K562 (cell line): ENCODE results near the gene WWOX. TPM values are rescaled to one million over a fixed set of nuclear protein-coding genes. Genes with fewer than 3 reads are reported as not detected.

Experiments used
- ATAC-seq: fragments of 200-7000 bp; cut with Tn5 transposase; 3 replicates; pipeline ENCODE4 v1.9.1; 2020; ENCODE audit warnings: moderate library complexity
- BruUV-seq: library from RNA; stranded (reverse); fragments of 400-500 nt; replicated peaks from 2 replicates; lab custom pipeline; 2021; lab: Mats Ljungman, UMichigan
- CTCF ChIA-PET: fragments of 300-600 bp; formaldehyde crosslinking; extraction: SDS; loops from one replicate; lab custom pipeline; 2021; ENCODE audit warnings: low intra/inter-chr PET ratio; lab: Yijun Ruan, JAX
- POLR2A ChIA-PET: fragments of 300-600, 350-650 bp; sonication (Branson Sonifier 250); formaldehyde crosslinking; extraction: SDS; loops from one replicate; lab custom pipeline; 2021; ENCODE audit warnings: antibody characterized with exemption, inconsistent platforms; lab: Yijun Ruan, JAX
- DNase-seq, 4 experiments: peaks; one replicate each; pipeline versions ENCODE4 v3.0.0 to v3.0.0-alpha.2; 2011 to 2018; ENCODE audit warnings: low spot score in 3 of 4, mixed read lengths in 3 of 4; ENCODE audit errors: extremely low read depth in 1 of 4
- FAIRE-seq: peaks from 2 replicates; lab custom pipeline; 2011; peaks lifted over from hg19 to GRCh38; lab: Jason Lieb, UNC
- H2AFZ ChIP-seq: 2 replicates; pipeline ENCODE4 v1.6.0; 2011; ENCODE audit warnings: low read depth, low read length, control low read depth, inconsistent platforms
- H3K27ac ChIP-seq: fragments of 200-600 bp; 3 replicates; pipeline ENCODE4 v1.8.0; 2011; ENCODE audit warnings: low read depth, mild to moderate bottlenecking, control low read depth, inconsistent platforms, low read length, moderate library complexity, mixed read lengths; ENCODE audit errors: extremely low read depth
- H3K27me3 ChIP-seq, 2 experiments: fragments of 300-600 bp in 1 of 2; 2 replicates in 1 of 2; 3 replicates in 1 of 2; pipeline versions ENCODE4 v1.6.0 to v1.8.0; 2011; ENCODE audit warnings: inconsistent platforms in 2 of 2, low read length in 2 of 2, mild to moderate bottlenecking in 1 of 2, mixed read lengths in 1 of 2, moderate library complexity in 1 of 2; ENCODE audit not compliant: control insufficient read depth in 2 of 2, insufficient read depth in 2 of 2
- H3K36me3 ChIP-seq: fragments of 300-600 bp; 3 replicates; pipeline ENCODE4 v1.8.0; 2011; ENCODE audit warnings: mild to moderate bottlenecking, low read length, inconsistent platforms; ENCODE audit not compliant: control insufficient read depth, insufficient read depth
- H3K4me1 ChIP-seq, 2 experiments: fragments of 200-600 bp in 1 of 2; replicated peaks in 1 of 2; 2 replicates in 1 of 2; 3 replicates in 1 of 2; pipeline versions ENCODE4 v1.5.1 to v1.8.0; 2011; ENCODE audit warnings: inconsistent platforms in 2 of 2, low read length in 2 of 2, mild to moderate bottlenecking in 1 of 2, mixed read lengths in 1 of 2, moderate library complexity in 1 of 2; ENCODE audit not compliant: control insufficient read depth in 2 of 2, insufficient read depth in 2 of 2
- H3K4me2 ChIP-seq: 2 replicates; pipeline ENCODE4 v1.6.1; 2011; ENCODE audit warnings: low read length, control low read depth, inconsistent platforms, mixed read lengths; ENCODE audit not compliant: insufficient read depth
- H3K4me3 ChIP-seq: fragments of 200-600 bp; sonication (generic), shearing (Covaris generic); 2 replicates; pipeline ENCODE4 v1.5.1; 2016; ENCODE audit warnings: control low read depth, inconsistent platforms
- H3K79me2 ChIP-seq: fragments of 200-600 bp; 3 replicates; pipeline ENCODE4 v1.8.0; 2011; ENCODE audit warnings: low read length, inconsistent platforms; ENCODE audit not compliant: control insufficient read depth, insufficient read depth
- H3K9ac ChIP-seq, 2 experiments: 2 replicates each; pipeline versions ENCODE4 v1.6.0 to v1.6.1; 2011; ENCODE audit warnings: low read depth in 2 of 2, low read length in 2 of 2, control low read depth in 1 of 2, inconsistent platforms in 1 of 2, mild to moderate bottlenecking in 1 of 2, mixed read lengths in 1 of 2; ENCODE audit not compliant: insufficient read depth in 1 of 2
- H3K9me1 ChIP-seq: one replicate; pipeline ENCODE4 v1.6.0; 2011; ENCODE audit warnings: inconsistent platforms, mild to moderate bottlenecking, low read length, moderate library complexity; ENCODE audit not compliant: control insufficient read depth, insufficient read depth
- H3K9me3 ChIP-seq: replicated peaks from 2 replicates; pipeline ENCODE4 v1.5.1; 2011; ENCODE audit warnings: low read depth, low read length, inconsistent platforms; ENCODE audit not compliant: control insufficient read depth, insufficient read depth
- H4K20me1 ChIP-seq: replicated peaks from 2 replicates; pipeline ENCODE4 v1.6.1; 2011; ENCODE audit warnings: low read length, inconsistent platforms, mixed read lengths; ENCODE audit not compliant: control insufficient read depth, insufficient read depth
- BCL6 ChIP-seq: fragments of 250-450 bp; sonication (Bioruptor Pico); IDR thresholded peaks from 2 replicates; pipeline ENCODE4 v1.4.0; 2020
- L3MBTL2 ChIP-seq: fragments of 450-650 bp; IDR thresholded peaks from 2 replicates; pipeline ENCODE4 v1.6.1; 2016; ENCODE audit warnings: mild to moderate bottlenecking, moderate library complexity
- MEIS2 ChIP-seq: fragments of 450-650 bp; IDR thresholded peaks from 2 replicates; pipeline ENCODE4 v1.6.1; 2014; ENCODE audit warnings: mild to moderate bottlenecking; ENCODE audit not compliant: partially characterized antibody
- MIER1 ChIP-seq: fragments of 450-650 bp; IDR thresholded peaks from 2 replicates; pipeline ENCODE4 v1.6.1; 2016; ENCODE audit warnings: antibody characterized with exemption, mild to moderate bottlenecking, low read depth
- SIN3B ChIP-seq: fragments of 450-650 bp; IDR thresholded peaks from 2 replicates; pipeline ENCODE4 v1.6.1; 2017; ENCODE audit warnings: low read depth, mild to moderate bottlenecking, moderate library complexity
- ZBTB17 ChIP-seq: fragments of 450-650 bp; formaldehyde crosslinking; IDR thresholded peaks from 2 replicates; pipeline ENCODE4 v1.4.0; 2020; ENCODE audit warnings: mild to moderate bottlenecking
- ZBTB8A ChIP-seq: fragments of 450-650 bp; IDR thresholded peaks from 2 replicates; pipeline ENCODE4 v1.6.1; 2018; ENCODE audit warnings: mild to moderate bottlenecking, moderate library complexity; ENCODE audit not compliant: partially characterized antibody
- WGBS: fragments of 100-300 bp; shearing (Covaris generic); methylation state at CpG from one replicate; pipeline ENCODE4 v1.1.6; 2016; ENCODE audit warnings: low coverage, mixed read lengths; ENCODE audit not compliant: insufficient coverage; ENCODE audit errors: missing lambda C conversion rate; 5-methylcytosine and 5-hydroxymethylcytosine counted together
- in situ Hi-C: fragments of 300-500 bp; cut with MboI; formaldehyde crosslinking; loops from 4 replicates; pipeline ENCODE4 v1.15.0; 2018; ENCODE audit warnings: inconsistent platforms, mixed read lengths
- intact Hi-C: fragments of 100-400 bp; cut with micrococcal nuclease; formaldehyde crosslinking; loops from 2 replicates; pipeline ENCODE4 v1.14.2; 2022
- polyA plus RNA-seq, 8 experiments: library from polyadenylated mRNA; depleted of rRNA in 4 of 8; stranded (reverse) in 5 of 8; unstranded in 3 of 8; fragments of >200 nt; fragmentation: Nextera tagmentation in 2 of 8; fragmentation: Illumina TruSeq in 1 of 8; extraction: Ambion mirVana in 2 of 8; extraction: Trizol in 1 of 8; gene quantifications; 2 replicates each; pipeline versions ENCODE4 v1.2.1 to v1.2.3, GENCODE V29; 2011 to 2014; ENCODE audit warnings: inconsistent platforms in 1 of 8, missing spikeins in 1 of 8
- total RNA-seq, 7 experiments: library from RNA; depleted of rRNA in 6 of 7; stranded (reverse); fragments of >200 nt in 6 of 7; fragmentation: Illumina TruSeq in 2 of 7; extraction: Trizol in 2 of 7; gene quantifications; 2 replicates each; pipeline versions ENCODE4 v1.2.1 to v1.2.3, GENCODE V29; 2011 to 2021; ENCODE audit warnings: low replicate concordance in 1 of 7
- TF ChIP-seq, protein P1 (sequence below), 2 experiments: fragments of 450-650 bp in 1 of 2; sonication (generic) in 1 of 2; formaldehyde crosslinking in 1 of 2; IDR thresholded peaks; 2 replicates each; pipeline versions ENCODE4 v1.7.1 to v1.9.0; 2016 to 2022; ENCODE audit warnings: inconsistent platforms in 1 of 2, mild to moderate bottlenecking in 1 of 2, missing genetic modification reagents in 1 of 2

Gene WWOX
- total and polyA plus RNA-seq, 9 of the 15 experiments (the other 6 are each of a cell fraction or from before 2014, with no cell fraction given), result 1.6 to 22.7 (median 8.1) TPM

DNA sequence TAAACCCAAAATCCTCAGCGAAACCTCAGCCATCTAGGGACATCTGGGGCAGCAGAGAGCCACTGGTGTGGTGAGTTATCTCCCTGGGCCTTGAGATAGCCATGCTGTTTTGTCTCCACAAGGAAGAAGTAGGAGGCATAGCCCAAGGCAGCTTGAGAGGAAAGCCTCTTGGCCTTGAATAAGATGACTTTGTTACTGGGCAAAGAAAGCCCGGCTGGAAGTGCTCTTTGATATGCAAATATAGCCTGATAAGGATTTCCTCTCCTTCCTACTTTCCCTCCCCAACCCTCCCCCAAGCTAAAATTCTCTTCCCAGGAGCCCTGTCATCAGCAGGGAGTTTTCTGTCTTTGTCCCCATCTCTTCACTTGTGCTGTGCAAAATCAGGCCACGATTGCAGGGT lies 806.7 kb downstream of the WWOX start:
- no TSS peak for BruUV-seq
- Histone ChIP-seq H3K79me2 (no peaks in the 10 kb centered on the region), H3K4me3 (no peak overlapping the region), H3K4me2 (no peak overlapping the region), H3K9ac (no peak overlapping the region), H4K20me1 (no peaks in the 10 kb centered on the region), H3K9me3 (no peaks in the 10 kb centered on the region), H3K36me3 (no peaks in the 10 kb centered on the region), H2AFZ (no peak overlapping the region), H3K4me1 (no peaks in the 10 kb centered on the region), H3K27ac (no peak overlapping the region), H3K9me1 (no peaks in the 10 kb centered on the region), H3K27me3 (peaks cover 6 to 9% of the 10 kb centered on the region in 2 experiments; a peak in 3 of 5 replicates)
- 0% methylated on average over 2 of the region's 3 CpGs for WGBS
- FAIRE-seq (no peak), DNase-seq (no peak), ATAC-seq (no peak)
- CTCF ChIA-PET, result no interaction called here
- POLR2A ChIA-PET, result no interaction called here
- TF ChIP-seq MIER1, result no peak
- no peak for TF ChIP-seq ZBTB8A
- TF ChIP-seq MEIS2, result no peak
- no peak for TF ChIP-seq L3MBTL2
- TF ChIP-seq SIN3B, result no peak
- intact Hi-C loops (no loop called here), in situ Hi-C loops (no loop called here)

DNA sequence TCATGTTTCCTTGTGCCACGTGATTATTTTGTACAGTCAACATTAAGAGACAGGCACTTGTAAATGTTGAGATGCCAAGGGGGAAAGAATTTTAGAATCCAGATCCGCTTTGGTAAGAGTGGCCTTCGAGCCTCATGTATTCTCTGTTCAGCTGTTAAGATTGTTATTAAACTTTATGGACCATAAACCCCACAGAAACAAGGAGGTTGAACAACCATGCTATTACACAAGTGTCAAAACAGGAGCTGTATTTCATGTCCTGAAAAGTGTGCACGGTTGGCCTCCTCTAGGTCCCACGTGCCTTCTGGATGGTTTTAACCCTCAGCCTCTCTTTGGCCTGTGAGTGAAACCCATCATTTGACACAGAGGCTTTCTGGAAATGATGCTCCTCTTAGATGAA lies 809.8 kb downstream of the WWOX start:
- FAIRE-seq, result no peak
- Histone ChIP-seq H3K27me3 (no peaks in the 10 kb centered on the region), H3K4me3 (no peak overlapping the region), H2AFZ (no peak overlapping the region), H3K27ac (no peak overlapping the region), H3K4me2 (no peak overlapping the region), H3K36me3 (no peaks in the 10 kb centered on the region), H4K20me1 (no peaks in the 10 kb centered on the region), H3K4me1 (no peaks in the 10 kb centered on the region), H3K79me2 (no peaks in the 10 kb centered on the region), H3K9me1 (no peaks in the 10 kb centered on the region), H3K9me3 (no peaks in the 10 kb centered on the region), H3K9ac (no peak overlapping the region)
- no TSS peak for BruUV-seq
- 0% methylated on average over 5 of the region's 5 CpGs for WGBS
- no peak for ATAC-seq
- ChIA-PET POLR2A (no interaction called here), CTCF (no interaction called here)
- in situ Hi-C loops (no loop called here), intact Hi-C loops (no loop called here)
- no peak for DNase-seq
- TF ChIP-seq BCL6 (CRISPR knock-in tag) (no peak), ZBTB17 (CRISPR knock-in tag) (no peak)
- TF ChIP-seq, protein P1, sequence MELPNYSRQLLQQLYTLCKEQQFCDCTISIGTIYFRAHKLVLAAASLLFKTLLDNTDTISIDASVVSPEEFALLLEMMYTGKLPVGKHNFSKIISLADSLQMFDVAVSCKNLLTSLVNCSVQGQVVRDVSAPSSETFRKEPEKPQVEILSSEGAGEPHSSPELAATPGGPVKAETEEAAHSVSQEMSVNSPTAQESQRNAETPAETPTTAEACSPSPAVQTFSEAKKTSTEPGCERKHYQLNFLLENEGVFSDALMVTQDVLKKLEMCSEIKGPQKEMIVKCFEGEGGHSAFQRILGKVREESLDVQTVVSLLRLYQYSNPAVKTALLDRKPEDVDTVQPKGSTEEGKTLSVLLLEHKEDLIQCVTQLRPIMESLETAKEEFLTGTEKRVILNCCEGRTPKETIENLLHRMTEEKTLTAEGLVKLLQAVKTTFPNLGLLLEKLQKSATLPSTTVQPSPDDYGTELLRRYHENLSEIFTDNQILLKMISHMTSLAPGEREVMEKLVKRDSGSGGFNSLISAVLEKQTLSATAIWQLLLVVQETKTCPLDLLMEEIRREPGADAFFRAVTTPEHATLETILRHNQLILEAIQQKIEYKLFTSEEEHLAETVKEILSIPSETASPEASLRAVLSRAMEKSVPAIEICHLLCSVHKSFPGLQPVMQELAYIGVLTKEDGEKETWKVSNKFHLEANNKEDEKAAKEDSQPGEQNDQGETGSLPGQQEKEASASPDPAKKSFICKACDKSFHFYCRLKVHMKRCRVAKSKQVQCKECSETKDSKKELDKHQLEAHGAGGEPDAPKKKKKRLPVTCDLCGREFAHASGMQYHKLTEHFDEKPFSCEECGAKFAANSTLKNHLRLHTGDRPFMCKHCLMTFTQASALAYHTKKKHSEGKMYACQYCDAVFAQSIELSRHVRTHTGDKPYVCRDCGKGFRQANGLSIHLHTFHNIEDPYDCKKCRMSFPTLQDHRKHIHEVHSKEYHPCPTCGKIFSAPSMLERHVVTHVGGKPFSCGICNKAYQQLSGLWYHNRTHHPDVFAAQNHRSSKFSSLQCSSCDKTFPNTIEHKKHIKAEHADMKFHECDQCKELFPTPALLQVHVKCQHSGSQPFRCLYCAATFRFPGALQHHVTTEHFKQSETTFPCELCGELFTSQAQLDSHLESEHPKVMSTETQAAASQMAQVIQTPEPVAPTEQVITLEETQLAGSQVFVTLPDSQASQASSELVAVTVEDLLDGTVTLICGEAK (IDR thresholded peaks at IDR 0.05), result no peak
- TF ChIP-seq, protein P1 (CRISPR knock-in tag; IDR thresholded peaks at IDR 0.05), result no peak
